Liver (tissue), 9 donors: ENCODE measurements around the gene MRM1. TPM values are rescaled to one million over a fixed set of nuclear protein-coding genes. Genes with fewer than 3 reads are reported as not detected.

ENCODE experiments used
- DNase-seq: peaks from one replicate; pipeline ENCODE4 v3.0.0-alpha.2; 2017; ENCODE audit warnings: low spot score
- H3K27ac ChIP-seq, 2 donors: one replicate each; pipeline ENCODE4 v1.7.0; 2013; ENCODE audit warnings: inconsistent platforms in 2 of 2, low read length in 2 of 2, control low read depth in 1 of 2, low read depth in 1 of 2, mild to moderate bottlenecking in 1 of 2
- H3K27me3 ChIP-seq, 4 donors: one replicate each; pipeline versions ENCODE4 v1.6.1 to v1.7.0; 2013; ENCODE audit warnings: low read length in 3 of 4, inconsistent platforms in 1 of 4, mild to moderate bottlenecking in 1 of 4, moderate library complexity in 1 of 4; ENCODE audit not compliant: control insufficient read depth in 4 of 4, insufficient read depth in 4 of 4
- H3K36me3 ChIP-seq, 4 donors: one replicate each; pipeline versions ENCODE4 v1.6.1 to v1.7.0; 2013; ENCODE audit warnings: low read length in 3 of 4, mild to moderate bottlenecking in 3 of 4, low read depth in 1 of 4, moderate library complexity in 1 of 4; ENCODE audit not compliant: control insufficient read depth in 4 of 4, insufficient read depth in 3 of 4
- H3K4me1 ChIP-seq, 4 donors: one replicate each; pipeline versions ENCODE4 v1.6.1 to v1.7.0; 2013; ENCODE audit warnings: low read length in 3 of 4, mild to moderate bottlenecking in 3 of 4, moderate library complexity in 1 of 4; ENCODE audit not compliant: control insufficient read depth in 4 of 4, insufficient read depth in 4 of 4
- H3K4me3 ChIP-seq, 3 donors: one replicate each; pipeline versions ENCODE4 v1.6.1 to v1.7.0; 2013; ENCODE audit warnings: low read length in 3 of 3, control low read depth in 1 of 3, low read depth in 1 of 3, mild to moderate bottlenecking in 1 of 3
- H3K9ac ChIP-seq, 2 donors: one replicate each; pipeline ENCODE4 v1.7.0; 2013; ENCODE audit warnings: low read length in 2 of 2, mild to moderate bottlenecking in 2 of 2, moderate library complexity in 2 of 2, control low read depth in 1 of 2, low read depth in 1 of 2
- H3K9me3 ChIP-seq, 4 donors: one replicate each; pipeline versions ENCODE4 v1.6.1 to v1.7.0; 2013; ENCODE audit warnings: low read length in 3 of 4; ENCODE audit not compliant: control insufficient read depth in 4 of 4
- EGR1 ChIP-seq, 2 donors: IDR thresholded peaks; 2 replicates each; pipeline ENCODE4 v1.6.1; 2016 to 2018; ENCODE audit warnings: antibody characterized with exemption in 2 of 2, low read depth in 2 of 2
- FOXA1 ChIP-seq: IDR thresholded peaks from 2 replicates; pipeline ENCODE4 v1.6.1; 2016; ENCODE audit warnings: antibody characterized with exemption
- FOXA2 ChIP-seq: IDR thresholded peaks from 2 replicates; pipeline ENCODE4 v1.6.1; 2016; ENCODE audit warnings: antibody characterized with exemption
- GABPA ChIP-seq, 2 donors: IDR thresholded peaks in 1 of 2; conservative IDR thresholded peaks in 1 of 2; 2 replicates each; pipeline ENCODE4 v1.6.1; 2016; ENCODE audit warnings: antibody characterized with exemption in 2 of 2, mild to moderate bottlenecking in 1 of 2, moderate library complexity in 1 of 2
- HNF4A ChIP-seq, 2 donors: conservative IDR thresholded peaks; 2 replicates each; pipeline ENCODE4 v1.6.1; 2016; ENCODE audit warnings: antibody characterized with exemption in 2 of 2, mild to moderate bottlenecking in 2 of 2
- HNF4G ChIP-seq: IDR thresholded peaks from 2 replicates; pipeline ENCODE4 v1.6.1; 2016; ENCODE audit warnings: antibody characterized with exemption
- JUND ChIP-seq, 2 donors: IDR thresholded peaks; 2 replicates each; pipeline ENCODE4 v1.6.1; 2016; ENCODE audit warnings: antibody characterized with exemption in 2 of 2
- NR2F2 ChIP-seq: IDR thresholded peaks from 2 replicates; pipeline ENCODE4 v1.6.1; 2016; ENCODE audit warnings: antibody characterized with exemption
- RAD21 ChIP-seq, 2 donors: IDR thresholded peaks; 2 replicates each; pipeline ENCODE4 v1.6.1; 2016; ENCODE audit warnings: antibody characterized with exemption in 2 of 2, mild to moderate bottlenecking in 2 of 2
- REST ChIP-seq: IDR thresholded peaks from 2 replicates; pipeline ENCODE4 v1.6.1; 2016; ENCODE audit warnings: antibody characterized with exemption, mild to moderate bottlenecking
- RXRA ChIP-seq, 2 donors: IDR thresholded peaks; 2 replicates each; pipeline ENCODE4 v1.6.1; 2017 to 2018; ENCODE audit warnings: antibody characterized with exemption in 2 of 2, mild to moderate bottlenecking in 1 of 2
- SP1 ChIP-seq: IDR thresholded peaks from 2 replicates; pipeline ENCODE4 v1.6.1; 2018; ENCODE audit warnings: antibody characterized with exemption, mild to moderate bottlenecking
- TAF1 ChIP-seq: conservative IDR thresholded peaks from 2 replicates; pipeline ENCODE4 v1.6.1; 2016; ENCODE audit warnings: antibody characterized with exemption, mild to moderate bottlenecking
- YY1 ChIP-seq: IDR thresholded peaks from 2 replicates; pipeline ENCODE4 v1.6.1; 2016; ENCODE audit warnings: antibody characterized with exemption, mild to moderate bottlenecking
- WGBS: extraction: QIAGEN DNeasy Blood & Tissue Kit; methylation state at CpG from one replicate; pipeline ENCODE4 v1.1.7; 2013; 5-methylcytosine and 5-hydroxymethylcytosine counted together
- polyA plus RNA-seq, 2 donors: library from polyadenylated mRNA; stranded (reverse) in 1 of 2; unstranded in 1 of 2; fragments of 200-250 nt in 1 of 2; fragments of >200 nt in 1 of 2; fragmentation: Nextera tagmentation in 1 of 2; extraction: Ambion mirVana in 1 of 2; gene quantifications; one replicate each; pipeline versions ENCODE4 v1.2.1 to v1.2.3, GENCODE V29; 2013 to 2015
- total RNA-seq, 2 donors: library from RNA; depleted of rRNA; stranded (reverse); fragments of >200 nt; gene quantifications; one replicate each; pipeline ENCODE4 v1.2.3, GENCODE V29; 2014
- TF ChIP-seq, protein P1 (sequence below): IDR thresholded peaks from 2 replicates; pipeline ENCODE4 v1.6.1; 2016; ENCODE audit warnings: antibody characterized with exemption
- TF ChIP-seq, protein P2 (sequence below): IDR thresholded peaks from 2 replicates; pipeline ENCODE4 v1.6.1; 2016; ENCODE audit warnings: antibody characterized with exemption
- TF ChIP-seq, protein P3 (sequence below): fragments of 150-350 bp; IDR thresholded peaks from 2 replicates; pipeline ENCODE4 v1.5.1; 2017; ENCODE audit warnings: improper control_type of control experiment, low read depth, low read length; ENCODE audit not compliant: missing input control
- TF ChIP-seq, protein P4 (sequence below): IDR thresholded peaks from 2 replicates; pipeline ENCODE4 v1.6.1; 2016; ENCODE audit warnings: antibody characterized with exemption
- donor health status: healthy.
- donor health status: healthy.
- donor health status: healthy.
- donor health status: healthy.
- donor health status: healthy.

Gene MRM1
- total and polyA plus RNA-seq, 4 donors = 3.2 to 5.9 (median 5.2) TPM

GRCh38 chr17:36653374-36653773, 52.0 kb downstream of the MRM1 start:
- Histone ChIP-seq H3K36me3 (no peaks in the 10 kb centered on the region), H3K4me1 (peaks cover 0 to 10% (median 1%) of the 10 kb centered on the region in 4 donors), H3K9ac (no peak overlapping the region), H3K4me3 (no peak overlapping the region), H3K27ac (no peak overlapping the region), H3K9me3 (no peaks in the 10 kb centered on the region), H3K27me3 (no peaks in the 10 kb centered on the region)
- WGBS = 92% methylated on average over 3 of the region's 3 CpGs
- no peak for DNase-seq
- TF ChIP-seq TAF1 = no peak
- no peak for TF ChIP-seq NR2F2
- TF ChIP-seq EGR1 (IDR thresholded peaks at IDR 0.05; ENCODE audit: low read depth in 2 of 2) = no peak
- no peak for TF ChIP-seq HNF4A (conservative IDR thresholded peaks at IDR 0.05)
- no peak for TF ChIP-seq SP1
- no peak for TF ChIP-seq RXRA (IDR thresholded peaks at IDR 0.05)
- TF ChIP-seq, protein P1, sequence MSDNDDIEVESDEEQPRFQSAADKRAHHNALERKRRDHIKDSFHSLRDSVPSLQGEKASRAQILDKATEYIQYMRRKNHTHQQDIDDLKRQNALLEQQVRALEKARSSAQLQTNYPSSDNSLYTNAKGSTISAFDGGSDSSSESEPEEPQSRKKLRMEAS = no peak
- TF ChIP-seq FOXA2 = no peak
- TF ChIP-seq, protein P2, sequence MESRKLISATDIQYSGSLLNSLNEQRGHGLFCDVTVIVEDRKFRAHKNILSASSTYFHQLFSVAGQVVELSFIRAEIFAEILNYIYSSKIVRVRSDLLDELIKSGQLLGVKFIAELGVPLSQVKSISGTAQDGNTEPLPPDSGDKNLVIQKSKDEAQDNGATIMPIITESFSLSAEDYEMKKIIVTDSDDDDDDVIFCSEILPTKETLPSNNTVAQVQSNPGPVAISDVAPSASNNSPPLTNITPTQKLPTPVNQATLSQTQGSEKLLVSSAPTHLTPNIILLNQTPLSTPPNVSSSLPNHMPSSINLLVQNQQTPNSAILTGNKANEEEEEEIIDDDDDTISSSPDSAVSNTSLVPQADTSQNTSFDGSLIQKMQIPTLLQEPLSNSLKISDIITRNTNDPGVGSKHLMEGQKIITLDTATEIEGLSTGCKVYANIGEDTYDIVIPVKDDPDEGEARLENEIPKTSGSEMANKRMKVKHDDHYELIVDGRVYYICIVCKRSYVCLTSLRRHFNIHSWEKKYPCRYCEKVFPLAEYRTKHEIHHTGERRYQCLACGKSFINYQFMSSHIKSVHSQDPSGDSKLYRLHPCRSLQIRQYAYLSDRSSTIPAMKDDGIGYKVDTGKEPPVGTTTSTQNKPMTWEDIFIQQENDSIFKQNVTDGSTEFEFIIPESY = no peak
- no peak for TF ChIP-seq REST
- no peak for TF ChIP-seq JUND (IDR thresholded peaks at IDR 0.05)
- TF ChIP-seq, protein P3, sequence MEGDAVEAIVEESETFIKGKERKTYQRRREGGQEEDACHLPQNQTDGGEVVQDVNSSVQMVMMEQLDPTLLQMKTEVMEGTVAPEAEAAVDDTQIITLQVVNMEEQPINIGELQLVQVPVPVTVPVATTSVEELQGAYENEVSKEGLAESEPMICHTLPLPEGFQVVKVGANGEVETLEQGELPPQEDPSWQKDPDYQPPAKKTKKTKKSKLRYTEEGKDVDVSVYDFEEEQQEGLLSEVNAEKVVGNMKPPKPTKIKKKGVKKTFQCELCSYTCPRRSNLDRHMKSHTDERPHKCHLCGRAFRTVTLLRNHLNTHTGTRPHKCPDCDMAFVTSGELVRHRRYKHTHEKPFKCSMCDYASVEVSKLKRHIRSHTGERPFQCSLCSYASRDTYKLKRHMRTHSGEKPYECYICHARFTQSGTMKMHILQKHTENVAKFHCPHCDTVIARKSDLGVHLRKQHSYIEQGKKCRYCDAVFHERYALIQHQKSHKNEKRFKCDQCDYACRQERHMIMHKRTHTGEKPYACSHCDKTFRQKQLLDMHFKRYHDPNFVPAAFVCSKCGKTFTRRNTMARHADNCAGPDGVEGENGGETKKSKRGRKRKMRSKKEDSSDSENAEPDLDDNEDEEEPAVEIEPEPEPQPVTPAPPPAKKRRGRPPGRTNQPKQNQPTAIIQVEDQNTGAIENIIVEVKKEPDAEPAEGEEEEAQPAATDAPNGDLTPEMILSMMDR = no peak
- TF ChIP-seq HNF4G = no peak
- no peak for TF ChIP-seq FOXA1
- TF ChIP-seq, protein P4, sequence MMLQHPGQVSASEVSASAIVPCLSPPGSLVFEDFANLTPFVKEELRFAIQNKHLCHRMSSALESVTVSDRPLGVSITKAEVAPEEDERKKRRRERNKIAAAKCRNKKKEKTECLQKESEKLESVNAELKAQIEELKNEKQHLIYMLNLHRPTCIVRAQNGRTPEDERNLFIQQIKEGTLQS = no peak
- TF ChIP-seq YY1 = no peak
- TF ChIP-seq RAD21 (IDR thresholded peaks at IDR 0.05) = no peak
- TF ChIP-seq GABPA (IDR thresholded peaks at IDR 0.05 in 1 of 2, conservative IDR thresholded peaks at IDR 0.05 in 1 of 2) = no peak
